AG09309 (cell line): ENCODE data around the gene LCOR.
"Not testable (repeated sequence)": the region's sequence is repeated elsewhere in the genome, so short reads cannot be mapped to it uniquely, and the experiment has no call there.

Experiments used
- DNase-seq: peaks from one replicate; pipeline ENCODE4 v3.0.0-alpha.2; 2010; ENCODE audit warnings: low read depth
- H3K4me3 ChIP-seq: 2 replicates; pipeline ENCODE4 v1.5.1; 2011; ENCODE audit warnings: mild to moderate bottlenecking, low read depth, low read length, moderate library complexity; ENCODE audit not compliant: control insufficient read depth
- CTCF ChIP-seq: IDR thresholded peaks from 2 replicates; pipeline ENCODE4 v1.5.1; 2011; ENCODE audit warnings: mild to moderate bottlenecking, low read depth, low read length, inconsistent platforms; ENCODE audit not compliant: insufficient read depth, control insufficient read depth; ENCODE audit errors: missing control alignments

Gene LCOR

DNA sequence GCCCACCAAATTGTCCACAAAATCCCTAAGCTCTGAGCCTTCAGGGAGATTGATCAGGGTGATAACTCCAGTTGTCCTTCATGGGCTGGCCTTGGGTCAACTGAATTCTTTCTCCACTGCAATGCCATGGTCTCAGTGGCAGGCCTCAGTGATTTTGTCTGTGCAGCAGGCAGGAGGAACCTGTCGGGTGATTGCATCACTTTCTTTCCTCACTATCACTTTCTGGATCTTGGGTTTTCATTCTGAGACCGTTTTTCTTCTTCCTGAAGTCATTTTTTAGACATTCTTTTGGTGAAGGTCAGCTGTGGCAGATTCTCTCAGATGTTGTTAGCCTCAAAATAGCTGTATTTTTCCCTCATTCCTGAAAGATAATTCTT is 28.8 kb upstream of the LCOR start:
- DNase-seq = no peak
- no peak overlapping the region for H3K4me3 ChIP-seq
- no peak for TF ChIP-seq CTCF

GRCh38 chr10:96814264-96814663 is 17.8 kb upstream of the LCOR start:
- no peak overlapping the region for H3K4me3 ChIP-seq
- TF ChIP-seq CTCF = no peak
- peak; percentile 67 for DNase-seq

DNA sequence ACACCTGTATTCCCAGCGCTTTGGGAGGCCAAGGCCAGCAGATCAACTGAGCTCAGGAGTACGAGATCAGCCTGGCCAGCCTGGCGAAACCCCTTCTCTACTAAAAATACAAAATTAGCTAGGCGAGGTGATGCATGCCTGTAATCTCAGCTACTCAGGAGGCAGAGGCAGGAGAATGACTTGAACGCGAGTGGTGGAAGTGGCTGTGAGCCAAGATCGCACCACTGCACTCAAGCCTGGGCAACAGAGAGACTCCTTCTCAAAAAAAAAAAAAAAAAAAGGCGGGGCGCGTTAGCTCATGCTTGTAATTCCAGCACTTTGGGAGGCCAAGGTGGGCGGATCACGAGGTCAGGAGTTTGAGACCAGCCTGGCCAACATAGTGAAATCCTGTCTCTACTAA is 13.1 kb upstream of the LCOR start:
- not testable (repeated sequence) for H3K4me3 ChIP-seq, DNase-seq

- no peak for DNase-seq
- TF ChIP-seq CTCF = no peak
Observed at GRCh38 chr10:96820765-96821164, 11.3 kb upstream of the LCOR start.

DNA sequence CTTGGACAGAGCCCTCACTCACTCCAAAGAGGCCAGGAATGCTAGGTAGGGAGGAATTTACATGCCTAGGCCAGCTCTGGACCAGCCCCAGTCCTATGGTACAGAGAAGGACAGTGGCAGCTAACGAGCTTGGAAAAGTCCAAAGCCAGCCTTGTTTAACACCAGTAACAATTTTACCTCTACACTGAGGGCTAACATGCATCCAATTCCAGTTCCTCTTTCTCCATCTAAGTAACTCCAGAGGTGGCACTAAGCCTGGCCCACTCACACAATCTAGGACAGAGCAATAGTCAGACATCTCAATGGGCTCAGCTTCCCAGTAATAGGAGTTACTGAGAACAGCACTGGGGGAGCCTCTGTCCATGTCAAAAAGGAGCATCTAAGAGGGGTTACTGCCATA is 5.7 kb upstream of the LCOR start:
- no peak overlapping the region for H3K4me3 ChIP-seq
- no peak for TF ChIP-seq CTCF
- DNase-seq = no peak

More at GRCh38 chr10:96820765-96821164, 11.3 kb upstream of the LCOR start:
- no peak overlapping the region for H3K4me3 ChIP-seq

DNA sequence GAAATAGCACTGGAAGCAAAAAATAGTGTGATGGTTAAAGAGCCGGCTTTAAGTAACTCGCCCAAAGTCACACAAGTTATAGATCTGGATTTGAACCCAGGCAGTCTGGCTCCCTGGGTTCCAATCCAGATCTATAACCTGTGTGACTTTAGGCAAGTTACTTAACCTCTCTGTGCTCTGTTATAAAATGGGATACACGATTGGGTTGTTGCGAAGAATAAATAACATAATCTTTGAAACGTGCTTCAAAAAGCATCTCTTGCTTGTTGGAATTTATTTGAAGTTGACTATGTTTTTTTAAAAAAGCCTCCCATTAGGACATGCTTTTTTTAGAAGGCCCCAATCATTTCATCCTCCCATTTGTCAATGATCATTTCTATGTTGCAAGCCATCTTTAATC is 3.5 kb upstream of the LCOR start:
- TF ChIP-seq CTCF = no peak
- DNase-seq = no peak
- no peak overlapping the region for H3K4me3 ChIP-seq

GRCh38 chr10:96829029-96829773 is 2.9 kb upstream of the LCOR start:
- no peak for TF ChIP-seq CTCF
- no peak for DNase-seq
- no peak overlapping the region for H3K4me3 ChIP-seq
